H9 (cell line): ENCODE results near the gene ERBIN. TPM values are rescaled to one million over a fixed set of nuclear protein-coding genes. Genes with fewer than 3 reads are reported as not detected.

Experiments used
- DNase-seq: peaks from one replicate; pipeline ENCODE4 v3.0.0-alpha.2; 2017
- H2AFZ ChIP-seq: one replicate; pipeline ENCODE4 v1.6.1; 2013; ENCODE audit warnings: mild to moderate bottlenecking, low read length, control low read depth, moderate library complexity
- H2AK5ac ChIP-seq: 2 replicates; pipeline ENCODE4 v1.6.1; 2013; ENCODE audit warnings: low read length, control low read depth, mixed read lengths; ENCODE audit not compliant: insufficient read length
- H2BK120ac ChIP-seq: one replicate; pipeline ENCODE4 v1.6.1; 2013; ENCODE audit warnings: low read depth, mild to moderate bottlenecking, low read length, control low read depth, inconsistent platforms; ENCODE audit not compliant: poor library complexity, severe bottlenecking
- H2BK12ac ChIP-seq: 2 replicates; pipeline ENCODE4 v1.6.1; 2013; ENCODE audit warnings: low read length, control low read depth, mixed read lengths, low read depth; ENCODE audit not compliant: insufficient read length
- H2BK15ac ChIP-seq: 2 replicates; pipeline ENCODE4 v1.6.1; 2013; ENCODE audit warnings: low read depth, low read length, control low read depth
- H2BK20ac ChIP-seq: one replicate; pipeline ENCODE4 v1.6.1; 2013; ENCODE audit warnings: low read depth, mild to moderate bottlenecking, low read length, control low read depth, inconsistent platforms; ENCODE audit not compliant: poor library complexity, severe bottlenecking
- H2BK5ac ChIP-seq: 2 replicates; pipeline ENCODE4 v1.6.1; 2013; ENCODE audit warnings: low read length, control low read depth, mixed read lengths; ENCODE audit not compliant: insufficient read length
- H3K14ac ChIP-seq: 2 replicates; pipeline ENCODE4 v1.6.1; 2013; ENCODE audit warnings: low read length, control low read depth; ENCODE audit not compliant: insufficient read depth
- H3K18ac ChIP-seq: 2 replicates; pipeline ENCODE4 v1.6.1; 2013; ENCODE audit warnings: low read depth, mild to moderate bottlenecking, mixed read lengths, low read length, control low read depth; ENCODE audit not compliant: insufficient read length
- H3K23ac ChIP-seq: 2 replicates; pipeline ENCODE4 v1.6.1; 2013; ENCODE audit warnings: low read length, control low read depth, mixed read lengths, low read depth; ENCODE audit not compliant: insufficient read length
- H3K23me2 ChIP-seq: 2 replicates; pipeline ENCODE4 v1.6.1; 2013; ENCODE audit warnings: low read depth, mild to moderate bottlenecking, mixed read lengths, low read length, control low read depth; ENCODE audit not compliant: insufficient read length, poor library complexity, severe bottlenecking
- H3K27ac ChIP-seq: 2 replicates; pipeline ENCODE4 v1.5.1; 2013; ENCODE audit warnings: low read length, control low read depth, mixed read lengths, low read depth; ENCODE audit not compliant: insufficient read length
- H3K27me3 ChIP-seq: 2 replicates; pipeline ENCODE4 v1.6.1; 2013; ENCODE audit warnings: low read length, control low read depth, inconsistent platforms; ENCODE audit not compliant: insufficient read depth
- H3K4ac ChIP-seq: 2 replicates; pipeline ENCODE4 v1.6.1; 2013; ENCODE audit warnings: low read depth, mild to moderate bottlenecking, control low read depth, inconsistent platforms, low read length, moderate library complexity
- H3K4me1 ChIP-seq: 2 replicates; pipeline ENCODE4 v1.6.1; 2013; ENCODE audit warnings: low read length, control low read depth, inconsistent platforms; ENCODE audit not compliant: insufficient read depth
- H3K4me2 ChIP-seq: 2 replicates; pipeline ENCODE4 v1.6.1; 2013; ENCODE audit warnings: low read length, control low read depth, mixed read lengths; ENCODE audit not compliant: insufficient read length, insufficient read depth
- H3K56ac ChIP-seq: 2 replicates; pipeline ENCODE4 v1.6.1; 2013; ENCODE audit warnings: low read depth, mild to moderate bottlenecking, mixed read lengths, low read length, control low read depth; ENCODE audit not compliant: insufficient read length
- H3K79me1 ChIP-seq: 2 replicates; pipeline ENCODE4 v1.6.1; 2013; ENCODE audit warnings: low read depth, mild to moderate bottlenecking, moderate library complexity, low read length, control low read depth, inconsistent platforms; ENCODE audit not compliant: insufficient read depth, poor library complexity, severe bottlenecking
- H3K79me2 ChIP-seq: 2 replicates; pipeline ENCODE4 v1.6.1; 2013; ENCODE audit warnings: low read length, control low read depth, inconsistent platforms; ENCODE audit not compliant: insufficient read depth
- H3K9ac ChIP-seq: 2 replicates; pipeline ENCODE4 v1.6.1; 2013; ENCODE audit warnings: low read length, control low read depth, mixed read lengths; ENCODE audit not compliant: insufficient read length; ENCODE audit errors: extremely low read depth
- H3K9me3 ChIP-seq: one replicate; pipeline ENCODE4 v1.6.1; 2013; ENCODE audit warnings: low read depth, low read length, inconsistent platforms; ENCODE audit not compliant: control insufficient read depth
- H3T11ph ChIP-seq: one replicate; pipeline ENCODE4 v1.6.1; 2013; ENCODE audit warnings: mild to moderate bottlenecking, low read length, control low read depth, inconsistent platforms
- H4K20me1 ChIP-seq: one replicate; pipeline ENCODE4 v1.6.1; 2013; ENCODE audit not compliant: control insufficient read depth, insufficient read length, insufficient read depth
- H4K5ac ChIP-seq: 2 replicates; pipeline ENCODE4 v1.6.1; 2013; ENCODE audit warnings: low read depth, mild to moderate bottlenecking, mixed read lengths, low read length, control low read depth; ENCODE audit not compliant: insufficient read length
- H4K8ac ChIP-seq: replicated peaks from 2 replicates; pipeline ENCODE4 v1.6.1; 2013; ENCODE audit warnings: low read length, control low read depth, mixed read lengths, low read depth; ENCODE audit not compliant: insufficient read length
- H4K91ac ChIP-seq: 2 replicates; pipeline ENCODE4 v1.6.1; 2013; ENCODE audit warnings: low read depth, mild to moderate bottlenecking, moderate library complexity, mixed read lengths, low read length, control low read depth; ENCODE audit not compliant: insufficient read length
- H3K27ac Mint-ChIP-seq, 3 experiments: 2 replicates in 2 of 3; 3 replicates in 1 of 3; pipeline ENCODE4 v1.8.0; 2020 to 2021; ENCODE audit warnings: mixed read lengths in 3 of 3, mild to moderate bottlenecking in 1 of 3, moderate library complexity in 1 of 3
- H3K27me3 Mint-ChIP-seq: 2 replicates; pipeline ENCODE4 v1.8.0; 2021; ENCODE audit warnings: low read depth, mild to moderate bottlenecking, moderate library complexity, mixed read lengths
- H3K36me3 Mint-ChIP-seq, 3 experiments: 2 replicates in 2 of 3; 3 replicates in 1 of 3; pipeline ENCODE4 v1.8.0; 2020 to 2021; ENCODE audit warnings: low read depth in 3 of 3, mixed read lengths in 3 of 3; ENCODE audit not compliant: insufficient read depth in 1 of 3
- H3K4me1 Mint-ChIP-seq, 2 experiments: 2 replicates each; pipeline ENCODE4 v1.8.0; 2020; ENCODE audit warnings: mixed read lengths in 2 of 2
- H3K4me3 Mint-ChIP-seq, 2 experiments: 2 replicates in 1 of 2; 3 replicates in 1 of 2; pipeline ENCODE4 v1.8.0; 2020 to 2021; ENCODE audit warnings: mild to moderate bottlenecking in 2 of 2, mixed read lengths in 2 of 2, moderate library complexity in 1 of 2
- H3K9me3 Mint-ChIP-seq, 2 experiments: 2 replicates in 1 of 2; 3 replicates in 1 of 2; pipeline ENCODE4 v1.8.0; 2020; ENCODE audit warnings: mild to moderate bottlenecking in 2 of 2, mixed read lengths in 2 of 2, moderate library complexity in 1 of 2
- CTCF ChIP-seq: fragments of 200-600 bp; sonication (generic); conservative IDR thresholded peaks from 3 replicates; pipeline ENCODE4 v1.8.0; 2021; ENCODE audit warnings: antibody characterized with exemption, mild to moderate bottlenecking
- WGBS: extraction: QIAGEN DNeasy Blood & Tissue Kit; methylation state at CpG from one replicate; pipeline ENCODE4 v1.1.7; 2013; ENCODE audit warnings: missing lambda C conversion rate, low lambda C conversion rate, mixed read lengths; ENCODE audit not compliant: insufficient read length; ENCODE audit errors: extremely low coverage; 5-methylcytosine and 5-hydroxymethylcytosine counted together
- total RNA-seq: library from RNA; stranded (reverse); gene quantifications from 2 replicates; pipeline ENCODE4 v1.2.1, GENCODE V29; 2021

Gene ERBIN
- total RNA-seq, 1 experiment from 2014 or later: 42.9 TPM

- Mint-ChIP-seq H3K9me3 (peaks cover 10 to 11% of the 10 kb centered on the region in 2 experiments), H3K4me1 (no peaks in the 10 kb centered on the region), H3K36me3 (peaks cover 12 to 19% (median 17%) of the 10 kb centered on the region in 3 experiments), H3K27me3 (no peaks in the 10 kb centered on the region), H3K4me3 (no peak overlapping the region), H3K27ac (no peak overlapping the region)
- Histone ChIP-seq H3K4me1 (no peaks in the 10 kb centered on the region), H3K4ac (no peak overlapping the region), H2BK12ac (no peak overlapping the region), H2BK20ac (no peak overlapping the region), H2BK5ac (no peak overlapping the region), H3T11ph (no peak overlapping the region), H3K14ac (no peak overlapping the region), H3K9ac (no peak overlapping the region), H4K91ac (no peak overlapping the region), H3K23me2 (no peaks in the 10 kb centered on the region), H4K20me1 (no peaks in the 10 kb centered on the region), H3K27ac (no peak overlapping the region), H3K4me2 (no peak overlapping the region), H3K9me3 (no peaks in the 10 kb centered on the region), H2AFZ (no peak overlapping the region), H3K27me3 (no peaks in the 10 kb centered on the region), H3K56ac (no peak overlapping the region), H2BK120ac (no peak overlapping the region), H3K23ac (no peak overlapping the region), H3K79me2 (no peaks in the 10 kb centered on the region), H3K79me1 (no peaks in the 10 kb centered on the region), H4K8ac (no peak overlapping the region), H3K18ac (no peak overlapping the region), H4K5ac (no peak overlapping the region), H2AK5ac (no peak overlapping the region), H2BK15ac (no peak overlapping the region)
- no peak for DNase-seq
- TF ChIP-seq CTCF: no peak
- WGBS: no CpG with 5 or more reads among the region's 2 CpGs
These were observed 163.0 kb downstream of the ERBIN start for GRCh38 chr5:66089384-66089783.
